HCT116 (cell line): ENCODE data around the gene PBX3.
A peak's percentile ranks its signal among the peaks of the same experiment; 100 is the strongest.

Source experiments
- CTCF ChIP-seq, 3 experiments: fragments of 200-600 bp in 1 of 3; sonication (generic) in 1 of 3; IDR thresholded peaks in 2 of 3; conservative IDR thresholded peaks in 1 of 3; 2 replicates each; pipeline ENCODE4 v1.5.1; 2012 to 2017; ENCODE audit warnings: low read depth in 2 of 3, low read length in 2 of 3, antibody characterized with exemption in 1 of 3, borderline replicate concordance in 1 of 3, control low read depth in 1 of 3, mild to moderate bottlenecking in 1 of 3, mixed read lengths in 1 of 3, mixed run types in 1 of 3, moderate library complexity in 1 of 3; ENCODE audit not compliant: insufficient read depth in 1 of 3
- EZH2 ChIP-seq: fragments of 200-600 bp; sonication (generic); IDR thresholded peaks from 2 replicates; pipeline ENCODE4 v1.6.1; 2017; ENCODE audit warnings: antibody characterized with exemption, mixed run types
- EZH2phosphoT487 ChIP-seq: fragments of 200-600 bp; IDR thresholded peaks from 2 replicates; pipeline ENCODE4 v1.6.1; 2018; ENCODE audit warnings: antibody characterized with exemption, borderline replicate concordance
- JUND ChIP-seq: IDR thresholded peaks from 2 replicates; pipeline ENCODE4 v1.6.1; 2012
- POLR2A ChIP-seq: IDR thresholded peaks from 2 replicates; pipeline ENCODE4 v1.7.0; 2011; ENCODE audit warnings: borderline replicate concordance; ENCODE audit not compliant: insufficient read depth, insufficient read length; ENCODE audit errors: extremely low read depth
- POLR2AphosphoS5 ChIP-seq: IDR thresholded peaks from 2 replicates; pipeline ENCODE4 v1.6.1; 2011; ENCODE audit warnings: mild to moderate bottlenecking, low read depth, low read length, moderate library complexity
- RAD21 ChIP-seq: IDR thresholded peaks from 2 replicates; pipeline ENCODE4 v1.6.1; 2012; ENCODE audit warnings: low read depth, mild to moderate bottlenecking
- SP1 ChIP-seq: IDR thresholded peaks from 2 replicates; pipeline ENCODE4 v1.6.1; 2012; ENCODE audit warnings: low read depth
- ZBTB33 ChIP-seq: IDR thresholded peaks from 2 replicates; pipeline ENCODE4 v1.6.1; 2011; ENCODE audit warnings: mild to moderate bottlenecking, low read length, moderate library complexity; ENCODE audit not compliant: insufficient replicate concordance; ENCODE audit errors: extremely low read depth

- TF ChIP-seq POLR2A (no peak), CTCF (IDR thresholded peaks at IDR 0.05 in 2 of 3, conservative IDR thresholded peaks at IDR 0.05 in 1 of 3; ENCODE audit: borderline replicate concordance in 1 of 3, insufficient read depth in 1 of 3, low read depth in 2 of 3, low read length in 2 of 3) (peak; percentile 37 to 75 (median 71); a peak in 5 of 6 replicates), EZH2 (no peak), SP1 (no peak), JUND (no peak), RAD21 (peak; percentile 62), EZH2phosphoT487 (no peak), POLR2AphosphoS5 (no peak), ZBTB33 (no peak)
These were observed 261.9 kb downstream of the PBX3 start for GRCh38 chr9:126009047-126009446.
